ENCODE measurements around the gene C5orf58. TPM values are rescaled to one million over a fixed set of nuclear protein-coding genes. Genes with fewer than 3 reads are reported as not detected.

C5orf58 gene, protein sequence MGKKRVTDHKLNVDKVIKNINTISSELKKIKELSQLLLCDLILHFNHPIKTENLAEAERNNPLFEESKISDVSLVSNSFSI
- under 1 TPM; 0.11 to 0.24 (median 0.22) TPM for polyA plus RNA-seq (ENCODE audit: insufficient read length in 3 of 3)
- long read RNA-seq, donor 1, result 0 reads
- long read RNA-seq, donor 2, result 0 reads
- long read RNA-seq, donor 3, result 0 reads
- long read RNA-seq, donor 4, result 0 reads
- long read RNA-seq, donor 5, result 0 reads
- long read RNA-seq, donor 6, result 0 reads
- long read RNA-seq, donor 7, result 0 reads
- long read RNA-seq, donor 8, result 0 reads
- long read RNA-seq, donor 9, result 0 reads
- long read RNA-seq, donor 10, result 0 reads
- long read RNA-seq, donor 11, result 0 reads
- long read RNA-seq, donor 12, result 0 reads
- long read RNA-seq, donor 13, result 0 reads
- long read RNA-seq, donor 14, result 0 reads
- long read RNA-seq, donor 15, result 0 reads
- long read RNA-seq, donor 16, partial matches to known transcripts, result 0 of 1 reads
- long read RNA-seq, donor 16, other reads (novel, unspliced or antisense), result 0 of 1 reads

DNA sequence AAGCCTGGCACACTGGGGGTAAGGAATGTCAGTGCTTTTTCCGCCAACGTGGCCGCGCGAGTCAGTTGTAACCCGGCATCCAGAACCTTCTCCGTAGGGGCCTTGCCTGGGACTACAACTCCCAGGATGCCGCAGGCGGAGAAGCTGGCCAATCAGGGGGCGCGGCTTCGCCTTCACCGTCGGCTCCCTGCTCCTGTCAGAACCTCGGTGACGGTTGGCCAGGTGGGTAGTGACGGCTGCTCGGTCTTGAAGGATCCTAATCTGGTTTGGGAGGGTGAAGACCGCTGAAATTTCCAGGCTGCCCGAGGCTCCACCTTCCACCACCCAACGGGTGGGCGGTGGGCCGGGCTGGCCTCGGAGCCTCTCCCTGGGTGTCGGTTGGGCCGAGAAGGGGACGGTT is at the start of gene C5orf58:
C5orf58 (plus strand) TSS at position 200 of the 400 bp plus-strand sequence. CDS start 1,992 bp downstream, outside the sequence.
- DNase-seq, result no peak

DNA sequence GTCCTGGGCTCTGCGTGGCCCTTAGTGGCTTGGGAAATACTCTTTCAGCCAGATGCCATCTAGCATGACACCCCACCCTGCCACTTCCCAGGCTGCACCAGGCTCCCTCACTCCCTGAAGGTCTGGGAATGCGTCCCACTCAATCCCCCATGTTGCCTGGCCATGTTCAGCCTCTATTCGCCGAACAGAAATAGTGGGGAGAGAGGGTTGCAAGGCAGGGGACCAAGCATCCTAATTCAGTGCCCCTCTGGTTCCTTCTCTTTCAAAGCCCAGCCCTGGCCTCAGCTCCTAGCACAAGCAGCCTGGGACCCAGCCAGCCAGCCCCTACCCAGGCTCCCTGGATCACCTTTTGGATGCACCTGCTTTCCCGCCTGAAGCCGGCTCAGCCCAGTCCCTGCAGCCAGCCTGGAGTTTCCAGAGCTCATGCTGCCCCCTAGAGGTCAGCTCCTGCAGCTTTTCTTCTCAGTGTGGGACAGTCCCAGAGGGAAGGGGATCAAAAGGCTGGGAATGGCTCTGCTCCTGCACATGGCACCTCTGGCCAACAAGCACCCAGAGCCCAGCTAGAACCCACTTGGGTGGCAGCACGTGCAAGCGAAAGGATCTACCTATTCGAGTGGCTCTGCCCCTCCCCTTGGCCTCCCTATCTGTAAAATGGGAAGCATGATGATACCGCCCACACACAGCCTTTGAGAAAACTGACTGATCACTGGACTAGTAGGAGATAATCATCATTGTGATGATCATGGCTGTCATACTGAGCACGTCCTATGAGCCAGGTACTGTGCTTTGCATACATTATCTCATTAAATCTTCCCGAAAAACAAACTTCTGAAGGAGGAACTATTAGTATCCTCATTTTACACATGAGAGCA is 48.7 kb upstream of the C5orf58 start:
- DNase-seq, result peak; percentile 64

DNA sequence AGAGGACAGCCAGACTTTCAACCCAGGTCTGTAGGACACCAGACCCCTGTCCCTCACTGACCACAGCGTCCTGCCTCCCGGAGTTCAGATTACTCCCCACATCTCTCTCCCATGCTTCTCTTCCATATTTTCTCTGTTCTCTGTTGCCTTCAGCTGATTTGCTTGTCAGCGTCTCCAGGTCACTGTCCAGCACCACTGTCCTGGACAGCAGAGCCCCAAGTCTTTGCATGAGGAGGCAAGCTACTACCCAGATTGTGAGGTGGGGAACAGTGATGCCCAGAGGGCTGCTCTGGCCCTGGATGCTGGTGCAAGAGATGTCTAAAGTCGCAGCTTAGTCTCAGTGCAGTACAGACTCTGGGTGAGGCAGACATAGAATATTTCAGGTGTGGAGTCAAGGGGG is 48.0 kb upstream of the C5orf58 start:
- DNase-seq, result no peak

DNA sequence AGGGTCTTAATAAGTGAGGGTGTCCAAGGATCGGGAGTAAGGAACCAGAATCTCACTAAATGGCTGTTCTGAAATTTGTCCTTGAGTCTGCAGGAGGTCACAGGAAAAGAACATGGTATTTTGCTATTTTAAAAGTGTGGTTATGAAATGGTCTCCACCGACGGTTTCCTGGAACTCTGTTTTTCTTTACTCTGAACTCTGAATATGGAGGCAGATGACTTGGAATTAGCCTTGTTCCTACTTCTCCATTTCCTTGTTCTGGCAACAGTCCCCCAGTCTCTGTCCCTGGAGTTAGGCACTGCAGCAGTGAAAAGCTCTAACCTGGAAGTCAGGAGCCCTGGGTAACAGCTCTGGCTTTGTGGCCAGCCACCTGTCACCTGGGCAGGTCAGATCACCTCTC is 46.6 kb upstream of the C5orf58 start:
- DNase-seq, result no peak

DNA sequence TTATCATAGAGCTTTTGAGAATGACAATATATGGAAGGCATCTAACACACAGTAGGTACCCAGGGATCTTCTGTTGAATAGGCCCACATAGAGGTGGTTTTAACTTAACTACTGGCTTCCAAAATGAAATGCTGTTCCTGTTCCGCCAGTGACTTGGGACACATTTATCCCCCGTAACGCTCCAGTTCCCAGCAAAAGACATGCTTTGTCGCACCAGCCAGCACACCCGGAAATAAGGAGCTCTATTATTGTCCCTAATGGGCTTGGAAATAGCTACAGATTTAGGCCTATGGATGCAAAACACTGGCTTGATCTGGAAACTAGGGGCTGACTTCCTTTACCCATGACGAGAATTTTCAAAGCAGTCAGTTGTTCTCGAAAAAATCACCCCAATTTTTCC is 45.9 kb upstream of the C5orf58 start:
- DNase-seq, result no peak

DNA sequence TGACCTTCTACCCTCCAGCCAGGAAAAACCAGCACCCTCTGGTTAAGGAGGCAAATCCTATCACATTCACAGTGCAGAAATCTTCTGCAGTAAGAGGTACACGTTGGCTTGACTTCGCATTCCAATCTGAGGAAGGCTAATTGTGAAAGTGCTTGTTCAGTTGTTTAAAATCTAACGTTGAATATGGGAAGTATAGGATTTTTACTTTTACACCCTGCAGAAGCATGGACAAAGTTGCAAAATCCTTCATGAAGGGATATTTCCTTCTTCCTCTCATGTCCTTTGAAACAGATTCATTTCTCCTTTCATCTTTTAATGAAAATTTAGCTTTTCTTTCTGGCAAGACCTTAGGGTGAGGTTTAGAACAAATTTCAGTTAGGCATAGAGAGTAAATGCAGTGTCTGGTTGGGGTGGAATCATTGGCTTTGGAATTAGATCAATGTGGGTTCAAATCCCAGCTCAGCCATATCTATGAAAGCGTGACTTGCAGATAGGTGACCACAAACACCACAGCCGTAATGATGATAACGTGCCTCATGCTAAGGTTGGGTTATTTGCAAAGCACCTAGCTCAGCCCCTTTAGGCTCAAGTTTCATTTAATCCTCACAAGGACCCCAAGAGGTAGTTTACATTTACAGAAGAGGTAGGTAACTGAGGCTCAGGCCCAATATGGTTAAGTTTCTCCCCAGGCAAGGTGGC is 42.2 kb upstream of the C5orf58 start:
- no peak for DNase-seq

DNA sequence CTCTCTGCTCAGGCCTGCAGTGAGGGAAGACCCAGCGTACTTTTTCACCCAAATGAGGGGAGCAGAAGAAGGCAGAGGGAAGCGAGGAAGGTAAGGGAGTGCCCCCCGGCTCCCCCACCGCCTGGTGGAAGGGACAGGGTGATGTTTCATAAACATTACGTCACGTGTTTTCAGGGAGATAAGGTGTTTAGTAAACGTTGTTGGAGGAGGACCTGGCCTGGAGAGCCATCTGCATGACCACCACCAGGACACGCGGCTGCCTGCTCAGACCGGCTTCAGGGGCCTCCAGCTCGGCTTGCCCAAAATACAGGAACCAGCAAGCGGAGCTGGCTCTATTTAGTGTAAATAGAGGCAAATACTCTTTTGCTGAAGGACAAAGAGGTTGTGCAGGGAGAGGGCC is 40.0 kb upstream of the C5orf58 start:
- no peak for DNase-seq

DNA sequence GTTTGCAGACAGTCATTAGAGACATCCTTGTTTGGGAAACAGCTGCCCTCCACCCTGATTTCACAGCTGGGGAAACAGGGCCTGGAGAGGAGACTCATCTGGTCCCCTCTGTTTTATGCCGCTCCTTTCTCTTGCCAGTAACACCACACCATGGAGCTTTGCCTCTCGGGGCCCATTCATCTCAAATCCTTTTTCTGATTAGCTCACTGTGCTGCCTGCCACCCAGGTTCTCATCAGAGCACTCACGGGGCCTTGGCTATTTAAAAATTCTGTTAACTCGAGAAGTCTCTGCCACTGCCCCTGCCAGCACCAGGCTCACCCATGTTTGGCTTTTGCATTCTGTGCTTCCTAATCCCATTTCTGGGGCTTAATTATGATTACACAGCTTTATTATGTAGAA is 36.8 kb upstream of the C5orf58 start:
- no peak for DNase-seq

DNA sequence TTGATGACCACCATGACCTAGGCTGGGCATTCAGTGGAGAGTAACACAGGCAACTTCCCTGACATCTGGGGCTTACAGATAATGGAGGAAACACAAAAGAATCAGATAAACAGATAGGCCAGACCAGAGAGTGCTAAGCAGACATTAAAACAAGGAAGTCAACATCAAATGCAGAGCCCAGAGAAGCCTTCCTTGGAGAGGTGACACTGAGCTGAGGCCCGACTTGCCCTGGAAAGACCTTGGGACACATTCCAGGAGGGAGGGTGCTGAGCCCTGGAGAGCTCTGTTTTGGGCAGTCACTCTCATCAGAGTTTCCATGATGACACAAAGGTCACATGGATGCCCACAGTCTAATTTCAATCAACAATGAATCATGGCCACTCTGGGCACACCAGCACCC is 31.9 kb upstream of the C5orf58 start:
- DNase-seq, result no peak

DNA sequence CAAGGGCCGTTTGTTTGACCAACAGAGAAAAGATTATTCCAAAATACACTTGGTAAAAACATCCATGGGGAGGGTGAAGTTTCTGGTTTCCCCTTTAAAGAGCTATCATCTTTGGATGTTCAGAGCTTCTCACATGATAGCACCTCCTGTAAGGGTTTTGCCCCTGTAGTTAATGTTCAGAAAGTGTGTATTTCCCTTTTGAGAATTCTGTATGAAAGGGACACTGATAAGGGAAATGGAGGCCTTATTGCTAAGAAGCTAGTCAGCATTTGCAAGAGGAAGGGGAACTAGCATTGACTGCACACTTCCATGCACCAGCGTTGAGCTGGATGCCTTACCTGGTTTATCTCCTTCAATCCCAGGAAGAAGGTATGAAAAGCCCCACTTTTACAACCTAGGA is 31.5 kb upstream of the C5orf58 start:
- DNase-seq, result no peak

DNA sequence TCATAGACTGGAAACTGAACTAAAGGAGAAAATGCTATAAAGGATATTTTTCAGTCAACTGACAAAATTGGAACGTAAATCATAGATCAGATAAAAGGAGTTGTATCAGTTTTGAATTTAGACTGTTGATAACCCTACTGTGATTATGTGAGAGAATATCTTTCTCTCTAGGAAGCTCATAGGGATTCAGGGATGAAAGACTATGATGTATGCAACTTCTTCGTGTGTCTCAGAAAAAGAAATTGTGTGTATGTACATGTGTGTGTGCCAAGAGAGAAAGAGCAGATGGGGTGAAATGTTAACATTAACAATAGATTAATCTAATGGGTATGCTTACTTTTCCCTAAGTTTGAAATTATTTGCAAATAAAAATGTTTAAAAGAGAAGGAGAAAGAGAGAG is 30.7 kb upstream of the C5orf58 start:
- no peak for DNase-seq

DNA sequence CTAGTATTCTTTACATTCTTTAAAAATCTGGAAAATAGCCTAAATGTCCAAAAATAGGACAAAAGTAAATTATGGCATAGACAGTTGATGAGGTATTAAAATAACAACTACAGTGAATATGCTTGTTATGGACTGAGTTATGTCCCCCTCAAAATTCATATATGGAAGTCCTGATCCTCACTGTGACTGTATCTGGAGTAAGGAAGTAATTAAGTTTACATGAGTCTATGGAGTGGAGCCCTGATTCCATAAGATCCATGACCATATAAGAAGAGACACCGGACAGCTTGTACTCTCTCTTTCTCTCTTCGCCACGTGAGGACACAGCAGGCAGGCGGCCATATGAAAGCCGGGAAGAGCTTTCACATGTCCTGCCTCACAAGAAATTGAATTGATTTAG is 28.6 kb upstream of the C5orf58 start:
- DNase-seq, result no peak

DNA sequence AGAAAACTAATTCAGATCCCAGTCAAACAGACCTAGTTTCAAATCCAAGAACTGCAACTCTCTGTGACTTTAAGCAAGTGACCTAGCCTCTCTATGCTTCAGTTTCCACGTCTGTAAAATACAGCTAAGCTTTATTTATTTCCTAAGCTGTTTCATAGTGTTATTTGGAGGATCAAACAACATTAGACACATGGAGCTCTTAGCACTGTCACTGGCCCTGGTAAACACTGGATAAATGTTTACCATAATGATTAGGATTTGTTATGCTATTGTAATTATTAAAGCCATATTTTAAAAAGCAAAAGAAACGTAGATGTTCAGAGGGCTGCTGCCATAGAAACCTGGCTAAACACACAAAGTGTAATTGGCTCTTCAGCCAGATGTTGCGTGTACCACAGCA is 26.6 kb upstream of the C5orf58 start:
- no peak for DNase-seq

DNA sequence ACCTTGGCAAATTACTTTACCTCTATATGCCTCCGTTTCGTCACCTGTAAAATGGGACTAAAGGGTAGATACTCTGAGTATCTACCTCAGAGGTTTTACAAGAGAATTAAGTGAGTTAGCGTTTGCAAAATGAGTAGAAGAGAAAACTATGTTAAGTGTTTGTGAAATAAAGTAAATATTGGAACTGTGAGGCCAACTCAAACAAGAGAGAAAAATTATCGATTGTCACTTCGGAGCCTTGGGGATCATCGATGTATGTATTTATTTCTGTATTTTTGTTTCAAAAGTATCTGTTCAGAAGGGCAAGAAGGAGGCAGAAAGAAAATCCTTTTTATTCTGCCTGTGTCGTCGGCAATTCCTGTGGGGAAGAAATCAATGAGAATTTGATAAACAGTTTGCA is 25.8 kb upstream of the C5orf58 start:
- DNase-seq, result no peak

DNA sequence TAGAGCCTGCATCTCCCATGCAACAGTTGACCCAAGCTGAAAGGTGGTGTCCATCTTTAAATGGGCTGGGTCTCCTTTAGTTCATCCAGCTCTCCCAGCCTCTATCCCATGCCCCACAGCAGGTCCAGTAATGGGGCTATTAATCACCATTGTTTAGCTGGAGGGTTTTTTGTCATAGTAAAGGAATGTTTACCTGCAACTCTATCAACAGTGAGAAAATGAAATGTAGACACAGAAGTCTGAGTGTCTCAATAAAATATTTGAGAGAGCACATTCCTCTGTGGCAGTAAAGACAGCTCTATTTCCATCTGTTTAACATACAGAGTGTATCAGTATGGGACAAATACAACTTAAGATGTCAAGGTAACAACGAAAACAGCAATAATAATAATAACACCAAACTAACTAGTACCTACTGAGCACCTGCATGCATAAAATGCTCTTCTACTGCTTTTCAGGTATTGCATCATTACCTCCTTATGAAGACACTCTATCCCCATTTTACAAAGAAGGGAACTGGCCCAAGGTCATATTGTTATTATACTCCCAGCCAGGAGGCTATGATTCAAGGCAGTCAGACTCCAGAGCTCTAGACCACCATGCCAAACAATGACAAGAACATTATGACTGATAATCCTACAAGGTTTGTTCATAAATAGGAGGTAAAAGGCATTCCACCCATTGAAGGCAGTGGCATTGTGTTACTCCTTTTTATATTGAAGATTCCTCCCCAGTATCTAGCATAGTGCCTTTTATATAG is 21.0 kb upstream of the C5orf58 start:
- DNase-seq, result no peak

DNA sequence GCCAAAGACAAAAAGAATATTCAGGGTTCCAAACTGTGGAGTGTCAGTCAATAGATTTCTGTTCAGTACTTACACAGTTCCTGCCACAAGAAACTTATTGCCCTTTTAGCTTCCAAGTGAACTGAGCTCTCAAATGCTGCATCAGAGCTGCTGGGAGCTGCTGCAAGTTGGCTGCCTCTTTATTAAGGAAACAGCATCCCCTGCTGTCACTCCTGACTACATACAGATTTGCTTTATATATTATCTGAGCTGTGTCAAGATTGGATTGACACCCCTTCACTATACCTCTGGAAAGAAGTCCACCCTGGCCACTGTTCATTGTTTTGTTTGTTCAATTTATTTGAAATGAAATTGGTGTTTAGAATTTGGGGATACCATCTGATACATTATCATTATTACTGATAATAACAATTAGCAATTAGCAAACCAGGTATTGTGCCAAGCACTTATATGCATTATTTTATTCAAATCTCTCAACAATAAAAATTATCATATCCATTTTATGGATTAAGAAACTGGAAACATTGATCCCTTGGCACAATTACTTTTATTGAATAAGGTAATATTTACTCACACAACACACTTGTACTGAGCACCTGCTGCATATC is 16.4 kb upstream of the C5orf58 start:
- peak; percentile 62 for DNase-seq

DNA sequence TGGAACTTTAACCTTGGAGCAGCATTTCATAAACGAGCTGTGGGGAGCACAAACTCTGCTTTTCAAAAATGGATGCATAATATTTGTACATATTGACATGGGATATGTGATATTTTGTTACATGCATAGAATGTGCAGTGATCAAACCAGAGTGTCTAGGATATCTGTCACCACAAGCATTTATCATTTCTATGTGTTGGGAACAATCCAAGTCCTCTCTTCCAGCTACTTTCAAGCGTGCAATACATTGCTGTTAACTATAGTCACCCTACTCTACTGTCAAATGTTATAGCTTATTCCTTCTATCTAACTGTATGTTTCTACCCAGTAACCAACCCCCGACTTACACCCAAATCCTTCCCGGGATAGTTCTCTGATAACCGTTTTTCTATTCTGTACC is 15.0 kb upstream of the C5orf58 start:
- DNase-seq, result no peak

DNA sequence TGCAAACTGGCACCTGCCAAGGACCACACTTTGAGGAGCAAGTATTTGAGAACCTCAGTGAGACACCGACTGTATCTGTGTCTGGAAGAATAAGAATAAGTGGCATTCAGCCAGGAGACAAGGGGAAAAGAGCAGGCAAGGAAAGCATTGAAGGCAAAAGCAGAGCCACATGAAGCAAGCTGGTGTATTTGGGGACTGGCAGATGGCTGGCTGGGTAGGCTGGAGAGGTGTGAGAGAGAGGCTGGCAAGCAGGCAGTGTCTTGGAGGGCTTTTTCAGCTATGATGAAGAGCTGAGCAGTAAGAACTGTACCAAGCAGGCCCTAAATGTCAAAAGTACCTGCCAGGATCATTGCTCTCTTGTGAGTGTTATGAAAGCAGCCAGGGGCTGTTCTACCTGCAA is 14.1 kb upstream of the C5orf58 start:
- DNase-seq, result no peak

DNA sequence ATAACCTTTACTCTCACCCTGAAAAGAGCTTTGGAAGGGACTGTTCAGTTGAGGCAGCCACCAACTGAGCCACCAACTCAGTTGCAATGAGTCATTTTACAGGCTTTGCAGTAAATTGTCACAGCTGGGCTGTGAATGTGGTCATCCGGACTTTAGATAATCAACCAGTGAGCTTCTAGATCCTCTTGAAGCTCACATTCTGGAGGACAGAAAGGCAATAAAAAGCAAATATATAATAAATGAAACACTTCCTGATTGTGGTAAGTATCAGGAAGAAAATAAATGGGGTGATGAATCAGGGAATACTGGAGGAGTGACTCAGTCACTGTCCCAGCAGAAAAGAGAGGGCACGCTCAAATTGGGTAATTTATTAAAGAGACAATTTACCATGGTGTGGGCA is 13.2 kb upstream of the C5orf58 start:
- no peak for DNase-seq

DNA sequence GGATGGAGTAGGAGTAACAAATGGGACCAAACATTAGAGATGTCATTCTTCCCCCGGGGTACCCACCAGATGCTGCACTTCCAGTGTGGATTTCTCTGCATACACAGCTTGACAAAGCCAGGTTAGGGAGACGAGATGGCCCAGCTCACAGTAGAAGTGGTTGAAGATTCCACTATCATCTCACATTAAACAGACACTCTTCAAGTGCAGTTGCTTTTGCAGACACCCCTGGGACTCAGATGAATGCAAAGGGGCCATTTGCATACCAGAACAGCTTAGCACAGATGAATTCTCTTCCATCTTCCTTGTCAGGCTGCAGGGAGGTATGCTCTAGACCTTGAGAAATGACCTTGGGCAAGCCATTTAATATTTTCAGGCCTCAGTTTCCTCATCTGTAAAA is 12.6 kb upstream of the C5orf58 start:
- DNase-seq, result no peak

DNA sequence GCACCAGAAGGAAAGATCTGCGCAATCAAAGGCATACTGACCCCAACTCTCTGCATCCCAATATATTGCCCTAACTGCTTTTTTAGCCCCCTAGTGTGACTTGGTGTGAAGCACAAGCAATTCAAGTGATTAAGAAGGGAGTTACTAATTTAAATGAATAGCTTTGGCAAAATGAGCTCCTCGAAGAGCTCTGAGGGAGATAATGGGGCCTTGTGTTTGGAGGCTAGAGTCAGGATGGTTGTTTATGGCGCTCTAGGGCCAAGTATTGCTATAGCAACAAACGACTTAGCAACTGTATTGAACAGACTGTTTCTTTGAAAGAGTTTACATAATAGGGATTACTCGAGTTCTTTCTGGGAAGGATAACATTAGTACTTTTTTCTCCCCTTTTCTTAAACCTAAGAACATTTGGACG is 11.5 kb upstream of the C5orf58 start:
- DNase-seq, result no peak
